ENCODE results near the gene KLK7.

Gene KLK7

GRCh38 chr19:50932018-50932689 lies 51.6 kb downstream of the KLK7 start:
- no peak for DNase-seq (ENCODE audit: low read depth)

- DNase-seq (ENCODE audit: low read depth), result no peak
These were observed 52.7 kb downstream of the KLK7 start for GRCh38 chr19:50931023-50931422.

- no peak for DNase-seq (ENCODE audit: low read depth)
These were observed 54.9 kb downstream of the KLK7 start for GRCh38 chr19:50928831-50929230.
